Muscle layer of duodenum (tissue), 2 donors: ENCODE results near the gene RNF175.
A peak's percentile ranks its signal among the peaks of the same experiment; 100 is the strongest.

Experiments
- H3K27ac ChIP-seq: one replicate; pipeline ENCODE4 v1.7.0; 2013; ENCODE audit warnings: mild to moderate bottlenecking, low read length
- H3K27me3 ChIP-seq: one replicate; pipeline ENCODE4 v1.7.0; 2013; ENCODE audit warnings: low read depth, mild to moderate bottlenecking, control low read depth, low read length
- H3K36me3 ChIP-seq, 2 donors: one replicate each; pipeline ENCODE4 v1.7.0; 2013; ENCODE audit warnings: low read length in 2 of 2, control low read depth in 1 of 2, mild to moderate bottlenecking in 1 of 2; ENCODE audit not compliant: insufficient read depth in 2 of 2, control insufficient read depth in 1 of 2
- H3K4me1 ChIP-seq, 2 donors: one replicate each; pipeline ENCODE4 v1.7.0; 2013; ENCODE audit warnings: low read length in 2 of 2, mild to moderate bottlenecking in 2 of 2, control low read depth in 1 of 2, moderate library complexity in 1 of 2; ENCODE audit not compliant: insufficient read depth in 2 of 2, control insufficient read depth in 1 of 2
- H3K4me3 ChIP-seq, 2 donors: one replicate each; pipeline ENCODE4 v1.7.0; 2013; ENCODE audit warnings: low read length in 2 of 2, low read depth in 1 of 2, mild to moderate bottlenecking in 1 of 2
- H3K9me3 ChIP-seq, 2 donors: one replicate each; pipeline ENCODE4 v1.7.0; 2013; ENCODE audit warnings: low read length in 2 of 2, control low read depth in 1 of 2, mild to moderate bottlenecking in 1 of 2; ENCODE audit not compliant: control insufficient read depth in 1 of 2
- donor health status: healthy.

The RNF175 gene

GRCh38 chr4:153791746-153792617 lies 32.2 kb upstream of the RNF175 start:
- no peak overlapping the region for H3K27ac ChIP-seq
- no peaks in the 10 kb centered on the region for H3K9me3 ChIP-seq
- H3K27me3 ChIP-seq = peaks cover 58% of the 10 kb centered on the region
- peaks cover 3 to 48% of the 10 kb centered on the region in 2 donors for H3K4me1 ChIP-seq
- H3K36me3 ChIP-seq = no peaks in the 10 kb centered on the region
- peak overlapping the region; percentile 54 to 64 for H3K4me3 ChIP-seq

GRCh38 chr4:153790962-153791551 lies 31.2 kb upstream of the RNF175 start:
- Histone ChIP-seq H3K9me3 (no peaks in the 10 kb centered on the region), H3K4me1 (peaks cover 3 to 48% of the 10 kb centered on the region in 2 donors), H3K36me3 (no peaks in the 10 kb centered on the region), H3K4me3 (peak overlapping the region; percentile 54 to 64), H3K27me3 (peaks cover 58% of the 10 kb centered on the region), H3K27ac (no peak overlapping the region)

- no peaks in the 10 kb centered on the region for H3K36me3 ChIP-seq
- peak overlapping the region in 1 of 2 donors; percentile 64 for H3K4me3 ChIP-seq
- H3K4me1 ChIP-seq = peaks cover 3 to 48% of the 10 kb centered on the region in 2 donors
- H3K9me3 ChIP-seq = no peaks in the 10 kb centered on the region
- peaks cover 58% of the 10 kb centered on the region for H3K27me3 ChIP-seq
- no peak overlapping the region for H3K27ac ChIP-seq
Observed at GRCh38 chr4:153790500-153790865, 30.7 kb upstream of the RNF175 start.

GRCh38 chr4:153789741-153790499 lies 30.1 kb upstream of the RNF175 start:
- H3K9me3 ChIP-seq = no peaks in the 10 kb centered on the region
- peak overlapping the region in 1 of 2 donors; percentile 64 for H3K4me3 ChIP-seq
- H3K27me3 ChIP-seq = peaks cover 58% of the 10 kb centered on the region

DNA sequence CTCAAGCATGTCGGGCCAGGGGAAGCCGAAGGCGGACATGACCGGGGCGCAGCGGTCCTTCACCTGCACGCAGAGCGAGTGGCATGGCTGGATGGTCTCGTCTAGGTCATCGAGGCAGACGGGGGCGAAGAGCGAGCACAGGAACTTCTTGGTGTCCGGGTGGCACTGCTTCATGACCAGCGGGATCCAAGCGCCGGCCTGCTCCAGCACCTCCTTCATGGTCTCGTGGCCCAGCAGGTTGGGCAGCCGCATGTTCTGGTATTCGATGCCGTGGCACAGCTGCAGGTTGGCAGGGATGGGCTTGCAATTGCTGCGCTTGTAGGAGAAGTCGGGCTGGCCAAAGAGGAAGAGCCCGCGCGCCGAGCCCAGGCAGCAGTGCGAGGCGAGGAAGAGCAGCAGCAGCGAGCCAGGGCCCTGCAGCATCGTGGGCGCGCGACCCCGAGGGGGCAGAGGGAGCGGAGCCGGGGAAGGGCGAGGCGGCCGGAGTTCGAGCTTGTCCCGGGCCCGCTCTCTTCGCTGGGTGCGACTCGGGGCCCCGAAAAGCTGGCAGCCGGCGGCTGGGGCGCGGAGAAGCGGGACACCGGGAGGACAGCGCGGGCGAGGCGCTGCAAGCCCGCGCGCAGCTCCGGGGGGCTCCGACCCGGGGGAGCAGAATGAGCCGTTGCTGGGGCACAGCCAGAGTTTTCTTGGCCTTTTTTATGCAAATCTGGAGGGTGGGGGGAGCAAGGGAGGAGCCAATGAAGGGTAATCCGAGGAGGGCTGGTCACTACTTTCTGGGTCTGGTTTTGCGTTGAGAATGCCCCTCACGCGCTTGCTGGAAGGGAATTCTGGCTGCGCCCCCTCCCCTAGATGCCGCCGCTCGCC lies 28.8 kb upstream of the RNF175 start, which contains the start of gene SFRP2:
SFRP2 (minus strand) TSS at position 671 of the 864 bp plus-strand sequence; CDS start at position 423, 248 bp downstream.
- Histone ChIP-seq H3K36me3 (no peaks in the 10 kb centered on the region), H3K27ac (no peak within 1 kb of the TSS), H3K9me3 (no peaks in the 10 kb centered on the region), H3K4me3 (peak within 1 kb of the TSS; percentile 47 to 64), H3K27me3 (peaks cover 58% of the 10 kb centered on the region), H3K4me1 (peaks cover 3 to 48% of the 10 kb centered on the region in 2 donors)

More at GRCh38 chr4:153789741-153790499, 30.1 kb upstream of the RNF175 start:
- H3K4me1 ChIP-seq = peaks cover 3 to 48% of the 10 kb centered on the region in 2 donors
- H3K36me3 ChIP-seq = no peaks in the 10 kb centered on the region
- no peak overlapping the region for H3K27ac ChIP-seq

DNA sequence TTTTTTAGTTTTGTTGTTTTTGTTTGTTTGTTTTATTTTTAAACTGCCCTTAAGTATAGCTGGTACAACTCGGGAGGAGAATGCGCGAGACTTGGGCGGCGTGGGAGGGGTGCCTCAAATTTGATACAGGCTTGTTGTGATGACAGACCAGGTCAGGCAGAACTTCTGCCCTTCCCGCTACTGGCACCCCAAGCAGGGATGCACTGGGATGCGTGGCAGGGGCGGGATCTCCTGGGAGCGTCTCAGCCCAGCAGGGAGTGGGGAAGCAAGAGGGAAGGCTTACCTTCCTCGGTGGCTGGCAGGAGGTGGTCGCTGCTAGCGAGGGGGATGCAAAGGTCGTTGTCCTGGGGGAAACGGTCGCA lies 28.2 kb upstream of the RNF175 start:
- Histone ChIP-seq H3K4me1 (peaks cover 3 to 48% of the 10 kb centered on the region in 2 donors), H3K9me3 (no peaks in the 10 kb centered on the region), H3K27me3 (peaks cover 56% of the 10 kb centered on the region), H3K27ac (no peak overlapping the region), H3K4me3 (peak overlapping the region; percentile 47 to 64), H3K36me3 (no peaks in the 10 kb centered on the region)

DNA sequence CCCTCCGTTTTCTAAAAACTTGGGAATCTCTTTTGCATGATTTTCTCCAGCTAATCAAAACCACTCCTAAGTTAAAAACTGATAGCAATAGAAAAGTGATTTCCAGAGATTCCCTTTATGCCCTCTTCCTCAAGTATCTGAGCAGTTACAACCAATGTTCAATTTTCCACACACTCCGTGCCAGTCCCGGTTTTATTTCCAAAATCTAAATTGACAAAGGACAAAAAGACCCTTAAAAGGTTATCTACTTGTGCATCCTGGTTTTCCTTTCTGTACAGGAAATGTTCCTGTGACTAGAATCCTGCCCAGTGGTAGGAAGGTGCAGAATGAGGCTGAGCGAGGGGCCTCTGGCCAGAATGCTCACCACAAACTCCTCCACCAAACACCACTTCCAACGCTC lies 27.8 kb upstream of the RNF175 start:
- Histone ChIP-seq H3K36me3 (no peaks in the 10 kb centered on the region), H3K4me1 (peaks cover 3 to 44% of the 10 kb centered on the region in 2 donors), H3K4me3 (peak overlapping the region; percentile 47 to 64), H3K27me3 (peaks cover 52% of the 10 kb centered on the region), H3K9me3 (no peaks in the 10 kb centered on the region), H3K27ac (no peak overlapping the region)

- Histone ChIP-seq H3K4me1 (peaks cover 3 to 40% of the 10 kb centered on the region in 2 donors), H3K27ac (no peak overlapping the region), H3K36me3 (no peaks in the 10 kb centered on the region), H3K4me3 (peak overlapping the region; percentile 47 to 64), H3K9me3 (no peaks in the 10 kb centered on the region), H3K27me3 (peaks cover 47% of the 10 kb centered on the region)
Observed at GRCh38 chr4:153787061-153787560, 27.3 kb upstream of the RNF175 start.

GRCh38 chr4:153785910-153786721 lies 26.3 kb upstream of the RNF175 start:
- Histone ChIP-seq H3K9me3 (no peaks in the 10 kb centered on the region), H3K27ac (no peak overlapping the region), H3K4me3 (peak overlapping the region; percentile 3 to 14), H3K36me3 (no peaks in the 10 kb centered on the region), H3K4me1 (peaks cover 0 to 30% of the 10 kb centered on the region in 2 donors), H3K27me3 (peaks cover 37% of the 10 kb centered on the region)
